CD4-positive, alpha-beta T cell treated with Interleukin-21 for 1 hour (primary cell): ENCODE data around the gene TTYH1.
A peak's percentile ranks its signal among the peaks of the same experiment; 100 is the strongest.
"Not testable (repeated sequence)": the region's sequence is repeated elsewhere in the genome, so short reads cannot be mapped to it uniquely, and the experiment has no call there.

Source experiments
- DNase-seq: peaks from one replicate; pipeline ENCODE4 v3.0.0-alpha.2; 2020

The TTYH1 gene

GRCh38 chr19:54415208-54415900 is at the start of gene TTYH1:
TSS of gene TTYH1 (plus strand) at chr19:54415464. CDS start at chr19:54415553, 89 bp downstream.
- DNase-seq = no peak

GRCh38 chr19:54365798-54366197 is 49.5 kb upstream of the TTYH1 start:
- DNase-seq = not testable (repeated sequence)

GRCh38 chr19:54366811-54367210 is 48.5 kb upstream of the TTYH1 start:
- no peak for DNase-seq

GRCh38 chr19:54369082-54369687 is 46.1 kb upstream of the TTYH1 start:
- no peak for DNase-seq

GRCh38 chr19:54369688-54370433 is 45.4 kb upstream of the TTYH1 start:
- not testable (repeated sequence) for DNase-seq

GRCh38 chr19:54370434-54370796 is 44.8 kb upstream of the TTYH1 start:
- DNase-seq = peak; percentile 62

- DNase-seq = not testable (repeated sequence)
Measured at GRCh38 chr19:54371453-54371852, 43.8 kb upstream of the TTYH1 start.

- peak; percentile 26 for DNase-seq
Measured at GRCh38 chr19:54373781-54374631, 41.3 kb upstream of the TTYH1 start.

GRCh38 chr19:54375181-54375938 is 39.9 kb upstream of the TTYH1 start:
- DNase-seq = peak; percentile 34

GRCh38 chr19:54376610-54377285 is 38.5 kb upstream of the TTYH1 start:
- no peak for DNase-seq

GRCh38 chr19:54379187-54379678 is 36.0 kb upstream of the TTYH1 start:
- DNase-seq = no peak

- DNase-seq = no peak
Measured at GRCh38 chr19:54380897-54381296, 34.4 kb upstream of the TTYH1 start.

GRCh38 chr19:54382041-54382440 is 33.2 kb upstream of the TTYH1 start:
- not testable (repeated sequence) for DNase-seq

GRCh38 chr19:54383330-54383729 is 31.9 kb upstream of the TTYH1 start:
- no peak for DNase-seq

GRCh38 chr19:54387991-54388801 is 27.1 kb upstream of the TTYH1 start:
- peak; percentile 40 for DNase-seq

GRCh38 chr19:54388802-54389139 is 26.5 kb upstream of the TTYH1 start:
- DNase-seq = no peak

GRCh38 chr19:54389553-54389952 is 25.7 kb upstream of the TTYH1 start:
- no peak for DNase-seq

GRCh38 chr19:54390942-54391577 is 24.2 kb upstream of the TTYH1 start:
- peak; percentile 76 for DNase-seq

GRCh38 chr19:54391589-54392061 is 23.6 kb upstream of the TTYH1 start:
- no peak for DNase-seq

GRCh38 chr19:54392105-54392504 is 23.2 kb upstream of the TTYH1 start:
- no peak for DNase-seq
